Prostate gland (tissue), 2 donors: ENCODE data around the gene RPS6KA2. TPM values are rescaled to one million over a fixed set of nuclear protein-coding genes. Genes with fewer than 3 reads are reported as not detected.

Source experiments
- DNase-seq: peaks from one replicate; pipeline ENCODE4 v3.0.0-alpha.2; 2019; ENCODE audit warnings: low spot score
- H3K27ac ChIP-seq, 2 donors: fragments of 200-600 bp; sonication (generic); 2 replicates each; pipeline ENCODE4 v1.5.1; 2017 to 2019
- H3K27me3 ChIP-seq: fragments of 200-600 bp; sonication (generic); replicated peaks from 2 replicates; pipeline ENCODE4 v1.5.1; 2019; ENCODE audit not compliant: insufficient read depth
- H3K36me3 ChIP-seq, 2 donors: fragments of 200-600 bp; sonication (generic); 1 replicate in 1 of 2; 2 replicates in 1 of 2; pipeline versions ENCODE4 v1.5.1 to v1.8.1; 2017 to 2019
- H3K4me1 ChIP-seq: fragments of 200-600 bp; sonication (generic); replicated peaks from 2 replicates; pipeline ENCODE4 v1.5.1; 2019
- H3K4me3 ChIP-seq, 2 donors: fragments of 200-600 bp; sonication (generic); 2 replicates each; pipeline ENCODE4 v1.5.1; 2017 to 2019
- H3K9me3 ChIP-seq: fragments of 200-600 bp; sonication (generic); 2 replicates; pipeline ENCODE4 v1.5.1; 2017
- CTCF ChIP-seq, 4 experiments: fragments of 200-600 bp in 2 of 4; fragments of 450-650 bp in 2 of 4; sonication (generic) in 2 of 4; IDR thresholded peaks; 1 replicate in 3 of 4; 2 replicates in 1 of 4; pipeline ENCODE4 v1.5.1; 2016 to 2019; ENCODE audit warnings: antibody characterized with exemption in 4 of 4, mild to moderate bottlenecking in 2 of 4, moderate library complexity in 2 of 4
- POLR2A ChIP-seq: fragments of 450-650 bp; IDR thresholded peaks from one replicate; pipeline ENCODE4 v1.6.1; 2016; ENCODE audit warnings: antibody characterized with exemption, mild to moderate bottlenecking
- POLR2AphosphoS5 ChIP-seq: sonication (generic); formaldehyde crosslinking; IDR thresholded peaks from one replicate; pipeline ENCODE4 v1.6.1; 2017; ENCODE audit warnings: antibody characterized with exemption
- WGBS: methylation state at CpG from one replicate; pipeline ENCODE4 v1.1.5; 2018; 5-methylcytosine and 5-hydroxymethylcytosine counted together
- intact Hi-C: fragments of 100-400 bp; cut with DNase I; formaldehyde crosslinking; loops from one replicate; pipeline ENCODE4 v1.14.2; 2022
- total RNA-seq, 2 donors: library from RNA; depleted of rRNA; stranded (reverse); fragments of >200 nt; gene quantifications; one replicate each; pipeline ENCODE4 v1.1.0, GENCODE V29; 2016

Gene RPS6KA2
- total RNA-seq, 2 donors from 2014 or later: 32.2 to 44.3 TPM

GRCh38 chr6:166483573-166484250, 143.3 kb downstream of the RPS6KA2 start:
- H3K9me3 ChIP-seq: no peaks in the 10 kb centered on the region
- no peak overlapping the region for H3K4me3 ChIP-seq
- H3K4me1 ChIP-seq: no peaks in the 10 kb centered on the region
- TF ChIP-seq POLR2AphosphoS5: no peak
- TF ChIP-seq POLR2A: no peak
- TF ChIP-seq CTCF (IDR thresholded peaks at IDR 0.05): no peak
- H3K27ac ChIP-seq: no peak overlapping the region
- H3K36me3 ChIP-seq: no peaks in the 10 kb centered on the region
- no peaks in the 10 kb centered on the region for H3K27me3 ChIP-seq
- intact Hi-C loops: no loop called here
- WGBS: 82% methylated on average over 15 of the region's 15 CpGs
- DNase-seq: no peak

GRCh38 chr6:166483026-166483425, 144.0 kb downstream of the RPS6KA2 start:
- Histone ChIP-seq H3K27me3 (no peaks in the 10 kb centered on the region), H3K27ac (no peak overlapping the region), H3K4me3 (no peak overlapping the region), H3K4me1 (no peaks in the 10 kb centered on the region), H3K36me3 (peaks cover 0 to 1% of the 10 kb centered on the region in 2 donors), H3K9me3 (no peaks in the 10 kb centered on the region)
- DNase-seq: no peak
- 96% methylated on average over 10 of the region's 10 CpGs for WGBS
- intact Hi-C loops: no loop called here
- TF ChIP-seq POLR2A: no peak
- no peak for TF ChIP-seq CTCF (IDR thresholded peaks at IDR 0.05)
- no peak for TF ChIP-seq POLR2AphosphoS5

- TF ChIP-seq POLR2A: no peak
- Histone ChIP-seq H3K27ac (no peak overlapping the region), H3K36me3 (peaks cover 0 to 6% of the 10 kb centered on the region in 2 donors), H3K27me3 (no peaks in the 10 kb centered on the region), H3K4me3 (no peak overlapping the region), H3K4me1 (no peaks in the 10 kb centered on the region), H3K9me3 (no peaks in the 10 kb centered on the region)
- intact Hi-C loops: no loop called here
- 90% methylated on average over 28 of the region's 28 CpGs for WGBS
- no peak for DNase-seq
Observed at GRCh38 chr6:166478782-166479592, 148.1 kb downstream of the RPS6KA2 start.

- intact Hi-C loops: no loop called here
- H3K4me1 ChIP-seq: no peaks in the 10 kb centered on the region
- H3K27ac ChIP-seq: no peak overlapping the region
- DNase-seq: no peak
- 88% methylated on average over 21 of the region's 21 CpGs for WGBS
- TF ChIP-seq POLR2AphosphoS5 (no peak), POLR2A (no peak), CTCF (IDR thresholded peaks at IDR 0.05) (no peak)
- no peaks in the 10 kb centered on the region for H3K9me3 ChIP-seq
- peaks cover 0 to 6% of the 10 kb centered on the region in 2 donors for H3K36me3 ChIP-seq
- no peak overlapping the region for H3K4me3 ChIP-seq
- H3K27me3 ChIP-seq: no peaks in the 10 kb centered on the region
Observed at GRCh38 chr6:166477647-166478365, 149.2 kb downstream of the RPS6KA2 start.

- Histone ChIP-seq H3K9me3 (no peaks in the 10 kb centered on the region), H3K4me1 (no peaks in the 10 kb centered on the region), H3K27me3 (no peaks in the 10 kb centered on the region), H3K4me3 (no peak overlapping the region), H3K27ac (no peak overlapping the region), H3K36me3 (peaks cover 0 to 6% of the 10 kb centered on the region in 2 donors)
- no peak for TF ChIP-seq POLR2AphosphoS5
- TF ChIP-seq CTCF (IDR thresholded peaks at IDR 0.05): no peak
- no peak for TF ChIP-seq POLR2A
- intact Hi-C loops: no loop called here
- no peak for DNase-seq
- 87% methylated on average over 15 of the region's 15 CpGs for WGBS
Observed at GRCh38 chr6:166476634-166477215, 150.3 kb downstream of the RPS6KA2 start.
